Nephron (organoid): Measurements from ENCODE around the gene CAMKK2.

Experiments
- H3K27ac Mint-ChIP-seq, 3 experiments: 2 replicates each; pipeline ENCODE4 v1.8.0; 2020; ENCODE audit warnings: mixed read lengths in 3 of 3, mild to moderate bottlenecking in 2 of 3, moderate library complexity in 1 of 3
- H3K27me3 Mint-ChIP-seq: 2 replicates; pipeline ENCODE4 v1.8.0; 2021; ENCODE audit warnings: low read depth, mild to moderate bottlenecking, moderate library complexity, mixed read lengths
- H3K36me3 Mint-ChIP-seq: 2 replicates; pipeline ENCODE4 v1.8.0; 2020; ENCODE audit warnings: low read depth, mixed read lengths
- H3K4me1 Mint-ChIP-seq: 2 replicates; pipeline ENCODE4 v1.8.0; 2020; ENCODE audit warnings: mixed read lengths
- H3K4me3 Mint-ChIP-seq, 3 experiments: 2 replicates each; pipeline ENCODE4 v1.8.0; 2020; ENCODE audit warnings: mild to moderate bottlenecking in 3 of 3, mixed read lengths in 3 of 3, moderate library complexity in 2 of 3
- H3K9me3 Mint-ChIP-seq: 2 replicates; pipeline ENCODE4 v1.8.0; 2020; ENCODE audit warnings: mixed read lengths
- TF ChIP-seq, protein P1 (sequence below), 3 experiments: fragments of 200-600 bp; sonication (generic); IDR thresholded peaks; one replicate each; pipeline ENCODE4 v1.5.0; 2021; ENCODE audit warnings: antibody characterized with exemption in 3 of 3; ENCODE audit not compliant: unreplicated experiment in 3 of 3

Gene CAMKK2

DNA sequence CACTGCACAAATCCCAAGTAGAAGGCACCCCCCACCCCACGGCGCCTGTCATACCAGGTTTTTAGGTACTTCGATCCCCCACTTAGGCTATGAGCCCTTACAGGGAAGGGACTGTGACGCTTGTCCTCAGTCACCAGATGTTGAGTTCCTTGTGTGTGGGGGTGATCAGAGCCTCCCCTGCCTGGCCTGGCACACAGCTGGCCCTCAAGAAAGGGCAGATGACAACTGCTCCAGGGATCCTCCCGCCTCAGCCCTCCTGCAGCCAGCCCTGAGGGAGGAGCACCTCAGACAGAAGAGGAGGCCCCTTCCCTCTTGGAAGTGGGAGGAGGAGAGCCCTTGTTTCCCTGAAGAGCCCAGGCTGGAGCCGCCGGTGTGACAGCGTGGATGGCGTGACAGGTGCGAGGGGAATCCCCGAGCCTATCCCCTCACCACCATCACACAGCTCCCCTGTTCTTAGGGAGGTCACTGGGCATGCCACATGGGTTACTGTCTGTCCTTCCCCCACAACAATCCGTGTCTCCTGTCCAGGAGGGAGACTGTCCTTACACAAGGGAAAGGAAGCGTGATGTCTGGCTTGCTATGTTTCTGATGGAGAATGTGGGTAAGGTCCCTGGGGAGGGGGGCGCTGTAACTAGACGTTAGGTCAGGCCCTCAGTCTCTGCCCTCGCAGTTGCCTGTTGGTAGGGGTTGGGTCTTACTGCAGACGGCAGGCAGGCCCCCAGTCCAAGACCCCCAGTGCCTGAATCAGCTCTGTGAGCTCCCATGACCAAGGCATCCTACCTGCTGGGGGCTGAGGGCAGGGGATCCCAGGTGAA lies 55.1 kb downstream of the CAMKK2 start:
- Mint-ChIP-seq H3K9me3 (no peaks in the 10 kb centered on the region), H3K4me1 (peaks cover 42% of the 10 kb centered on the region), H3K36me3 (peaks cover 24% of the 10 kb centered on the region), H3K4me3 (peak overlapping the region; percentile 58 to 67 (median 62)), H3K27ac (peak overlapping the region; percentile 96 to 99 (median 98)), H3K27me3 (no peaks in the 10 kb centered on the region)
- TF ChIP-seq, protein P1, sequence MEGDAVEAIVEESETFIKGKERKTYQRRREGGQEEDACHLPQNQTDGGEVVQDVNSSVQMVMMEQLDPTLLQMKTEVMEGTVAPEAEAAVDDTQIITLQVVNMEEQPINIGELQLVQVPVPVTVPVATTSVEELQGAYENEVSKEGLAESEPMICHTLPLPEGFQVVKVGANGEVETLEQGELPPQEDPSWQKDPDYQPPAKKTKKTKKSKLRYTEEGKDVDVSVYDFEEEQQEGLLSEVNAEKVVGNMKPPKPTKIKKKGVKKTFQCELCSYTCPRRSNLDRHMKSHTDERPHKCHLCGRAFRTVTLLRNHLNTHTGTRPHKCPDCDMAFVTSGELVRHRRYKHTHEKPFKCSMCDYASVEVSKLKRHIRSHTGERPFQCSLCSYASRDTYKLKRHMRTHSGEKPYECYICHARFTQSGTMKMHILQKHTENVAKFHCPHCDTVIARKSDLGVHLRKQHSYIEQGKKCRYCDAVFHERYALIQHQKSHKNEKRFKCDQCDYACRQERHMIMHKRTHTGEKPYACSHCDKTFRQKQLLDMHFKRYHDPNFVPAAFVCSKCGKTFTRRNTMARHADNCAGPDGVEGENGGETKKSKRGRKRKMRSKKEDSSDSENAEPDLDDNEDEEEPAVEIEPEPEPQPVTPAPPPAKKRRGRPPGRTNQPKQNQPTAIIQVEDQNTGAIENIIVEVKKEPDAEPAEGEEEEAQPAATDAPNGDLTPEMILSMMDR (IDR thresholded peaks at IDR 0.05; ENCODE audit: unreplicated experiment in 3 of 3) = no peak

DNA sequence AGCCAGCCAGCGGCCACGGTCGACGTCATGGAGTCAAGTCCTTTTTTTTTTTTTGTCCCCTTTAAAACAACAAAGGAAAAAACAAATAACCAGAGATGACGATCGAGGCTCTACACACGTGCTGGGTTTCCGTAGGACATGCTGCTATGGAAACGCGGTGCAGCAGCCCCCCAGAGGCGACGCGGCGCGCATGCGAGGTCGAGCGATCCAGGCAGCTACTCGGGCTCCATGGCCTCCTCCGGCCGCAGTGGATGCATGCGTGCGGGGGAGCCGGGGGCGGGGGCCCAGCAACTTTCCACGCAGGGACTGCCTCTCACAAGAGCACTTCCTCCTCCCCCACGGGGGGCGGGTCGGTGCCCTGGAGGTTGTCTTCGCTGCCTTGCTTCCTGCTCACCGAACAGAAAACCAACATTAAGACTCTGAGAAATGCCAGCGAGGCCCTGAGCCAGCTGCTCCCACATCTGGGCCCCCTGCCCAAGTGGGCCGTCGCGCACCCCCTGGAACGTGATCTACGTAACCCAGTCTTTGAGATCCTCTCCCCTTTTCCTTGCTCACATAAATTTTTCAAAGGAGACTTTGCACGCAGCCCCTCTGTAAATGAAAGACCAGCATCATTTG lies 55.9 kb downstream of the CAMKK2 start:
- peaks cover 26% of the 10 kb centered on the region for H3K36me3 Mint-ChIP-seq
- TF ChIP-seq, protein P1 (IDR thresholded peaks at IDR 0.05; ENCODE audit: unreplicated experiment in 3 of 3) = no peak
- peak overlapping the region; percentile 96 to 99 (median 98) for H3K27ac Mint-ChIP-seq
- H3K4me3 Mint-ChIP-seq = peak overlapping the region; percentile 59 to 67 (median 62)
- H3K4me1 Mint-ChIP-seq = peaks cover 42% of the 10 kb centered on the region
- H3K9me3 Mint-ChIP-seq = no peaks in the 10 kb centered on the region
- H3K27me3 Mint-ChIP-seq = no peaks in the 10 kb centered on the region

DNA sequence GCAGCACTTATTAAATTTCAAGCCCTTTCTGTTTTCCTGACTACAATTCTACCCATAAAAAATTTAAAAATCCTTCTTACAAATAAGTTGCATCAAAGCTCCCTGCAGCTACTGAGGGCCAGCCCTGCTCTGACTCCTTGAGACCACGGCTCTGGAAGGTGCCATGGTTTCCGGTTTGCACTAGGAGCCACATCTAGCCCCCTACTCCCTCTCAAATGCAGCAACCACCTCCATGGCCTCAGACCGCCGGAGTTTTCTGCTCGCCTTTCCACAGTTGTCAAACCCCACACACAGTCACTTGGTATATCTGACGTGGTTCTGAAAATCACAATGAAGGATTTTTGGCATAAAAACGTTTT lies 56.5 kb downstream of the CAMKK2 start:
- no peaks in the 10 kb centered on the region for H3K9me3 Mint-ChIP-seq
- H3K27ac Mint-ChIP-seq = peak overlapping the region; percentile 96 to 99 (median 98)
- no peaks in the 10 kb centered on the region for H3K27me3 Mint-ChIP-seq
- H3K36me3 Mint-ChIP-seq = peaks cover 26% of the 10 kb centered on the region
- H3K4me1 Mint-ChIP-seq = peaks cover 42% of the 10 kb centered on the region
- peak overlapping the region; percentile 1 to 59 (median 42) for H3K4me3 Mint-ChIP-seq
- TF ChIP-seq, protein P1 (IDR thresholded peaks at IDR 0.05; ENCODE audit: unreplicated experiment in 3 of 3) = no peak

DNA sequence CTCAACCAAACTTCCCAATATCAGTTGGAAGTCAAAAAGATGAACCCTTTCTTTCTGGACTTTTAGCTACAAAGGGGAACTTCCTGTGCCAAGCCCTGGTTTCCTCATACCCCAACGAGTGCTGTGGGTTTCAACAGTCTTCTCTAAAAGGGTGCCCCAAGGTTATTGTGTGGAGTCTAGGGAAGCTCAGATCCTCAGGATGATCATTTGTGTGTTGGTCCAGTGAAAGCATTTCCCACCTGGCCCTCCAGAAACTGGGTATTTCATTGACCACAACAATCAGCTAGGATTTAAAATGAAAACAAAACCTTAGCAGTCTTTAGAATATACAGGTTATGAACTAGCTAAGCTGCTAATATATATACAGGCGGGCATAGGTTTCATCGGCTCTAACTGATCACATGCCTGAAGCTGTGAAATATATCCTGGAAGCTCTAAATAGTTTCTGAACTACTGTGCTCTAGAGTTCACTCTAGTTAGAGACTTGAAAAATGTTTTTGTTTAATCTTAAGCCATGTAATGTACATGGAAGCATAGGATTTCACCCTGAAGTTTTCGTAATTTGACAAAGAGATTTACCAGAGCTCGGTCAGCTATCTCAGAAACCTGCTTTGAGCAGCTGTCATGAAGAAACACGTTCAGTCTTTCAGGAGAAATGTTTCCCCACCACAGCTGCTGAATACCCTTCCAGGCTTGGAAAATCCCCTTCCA lies 57.0 kb downstream of the CAMKK2 start:
- H3K9me3 Mint-ChIP-seq = no peaks in the 10 kb centered on the region
- H3K4me1 Mint-ChIP-seq = peaks cover 42% of the 10 kb centered on the region
- peak overlapping the region in 2 of 3 experiments; percentile 42 to 59 for H3K4me3 Mint-ChIP-seq
- peak overlapping the region; percentile 96 to 99 (median 98) for H3K27ac Mint-ChIP-seq
- TF ChIP-seq, protein P1 (IDR thresholded peaks at IDR 0.05; ENCODE audit: unreplicated experiment in 3 of 3) = no peak
- H3K36me3 Mint-ChIP-seq = peaks cover 28% of the 10 kb centered on the region
- H3K27me3 Mint-ChIP-seq = no peaks in the 10 kb centered on the region

DNA sequence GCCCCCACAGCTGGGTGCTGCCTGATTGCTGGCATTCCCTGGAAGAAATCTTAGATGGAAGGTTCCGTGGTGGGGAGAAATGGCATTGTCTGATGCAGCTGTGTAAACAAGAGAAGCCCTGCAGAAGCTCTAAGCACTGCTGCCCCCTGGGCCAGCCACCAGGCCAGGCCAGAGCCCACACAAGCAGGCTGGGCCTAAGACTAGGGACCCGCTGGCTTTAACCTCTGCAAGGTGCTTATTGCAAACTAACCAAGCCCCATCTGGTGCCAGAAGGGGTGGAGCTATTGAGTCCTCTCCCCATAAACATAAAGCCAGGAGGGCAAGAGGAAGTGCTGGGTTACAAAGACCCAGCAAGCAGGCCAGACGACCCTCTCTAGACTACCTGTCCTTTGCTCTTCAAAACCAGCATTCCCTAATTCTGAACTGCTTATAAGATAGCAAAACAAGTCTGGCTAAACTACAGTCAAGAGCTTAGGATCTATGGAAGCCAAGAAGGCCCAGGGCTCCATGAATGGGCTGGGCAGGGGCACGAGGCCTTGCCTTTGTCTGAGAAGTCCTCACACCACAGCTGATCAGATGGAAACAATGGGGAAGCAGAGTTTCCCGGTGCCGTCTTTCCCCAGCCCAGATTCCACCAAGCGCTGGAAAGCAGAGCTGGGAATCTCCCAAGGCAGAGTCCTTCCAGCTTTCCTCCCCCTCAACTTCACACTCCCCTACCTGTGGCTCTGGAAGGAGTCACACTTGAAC lies 57.7 kb downstream of the CAMKK2 start:
- Mint-ChIP-seq H3K9me3 (no peaks in the 10 kb centered on the region), H3K27me3 (no peaks in the 10 kb centered on the region), H3K27ac (peak overlapping the region; percentile 96 to 99 (median 98)), H3K36me3 (peaks cover 27% of the 10 kb centered on the region), H3K4me1 (peaks cover 42% of the 10 kb centered on the region), H3K4me3 (peak overlapping the region in 2 of 3 experiments; percentile 20 to 38)
- TF ChIP-seq, protein P1 (IDR thresholded peaks at IDR 0.05; ENCODE audit: unreplicated experiment in 3 of 3) = no peak
